SK-N-SH treated with all-trans-retinoic acid at 6 μM for 48 hours (cell line): Measurements from ENCODE around the gene TPK1.
"Not testable (repeated sequence)": the region's sequence is repeated elsewhere in the genome, so short reads cannot be mapped to it uniquely, and the experiment has no call there.

Experiments
- ATAC-seq: fragments of 200-7000 bp; cut with Tn5 transposase; 3 replicates; pipeline ENCODE4 v1.9.1; 2020; ENCODE audit warnings: mild to moderate bottlenecking, moderate library complexity
- ARNTL ChIP-seq: fragments of 450-650 bp; formaldehyde crosslinking; IDR thresholded peaks from 2 replicates; pipeline ENCODE4 v1.5.0; 2020; ENCODE audit warnings: low read depth, mild to moderate bottlenecking, moderate library complexity, borderline replicate concordance
- BACH2 ChIP-seq: fragments of 250-450 bp; sonication (Bioruptor Pico); IDR thresholded peaks from 2 replicates; pipeline ENCODE4 v1.9.0; 2021; ENCODE audit warnings: mild to moderate bottlenecking, borderline replicate concordance
- CSDC2 ChIP-seq: fragments of 250-450 bp; sonication (Bioruptor Pico); IDR thresholded peaks from 2 replicates; pipeline ENCODE4 v1.5.0; 2020; ENCODE audit warnings: mild to moderate bottlenecking, moderate library complexity
- CSRNP3 ChIP-seq: fragments of 250-450 bp; sonication (Bioruptor Pico); IDR thresholded peaks from 2 replicates; pipeline ENCODE4 v1.5.1; 2021; ENCODE audit warnings: mild to moderate bottlenecking, moderate library complexity
- ESRRG ChIP-seq: fragments of 250-450 bp; sonication (Bioruptor Pico); IDR thresholded peaks from 2 replicates; pipeline ENCODE4 v1.6.1; 2021; ENCODE audit warnings: mild to moderate bottlenecking
- GLIS3 ChIP-seq: fragments of 250-450 bp; sonication (Bioruptor Pico); IDR thresholded peaks from 2 replicates; pipeline ENCODE4 v1.5.0; 2020; ENCODE audit warnings: mild to moderate bottlenecking, moderate library complexity
- ISL1 ChIP-seq: fragments of 250-450 bp; sonication (Bioruptor Pico); IDR thresholded peaks from 2 replicates; pipeline ENCODE4 v2.1.2; 2022; ENCODE audit warnings: mild to moderate bottlenecking, moderate library complexity
- OSR1 ChIP-seq: fragments of 250-450 bp; sonication (Bioruptor Pico); IDR thresholded peaks from 2 replicates; pipeline ENCODE4 v1.8.0; 2022; ENCODE audit warnings: moderate library complexity, mild to moderate bottlenecking, inconsistent platforms
- PATZ1 ChIP-seq: fragments of 250-450 bp; sonication (Bioruptor Pico); IDR thresholded peaks from 2 replicates; pipeline ENCODE4 v1.8.0; 2020; ENCODE audit warnings: mild to moderate bottlenecking, moderate library complexity, borderline replicate concordance
- PPARA ChIP-seq: fragments of 250-450 bp; sonication (Bioruptor Pico); IDR thresholded peaks from 2 replicates; pipeline ENCODE4 v1.5.0; 2020; ENCODE audit warnings: mild to moderate bottlenecking, borderline replicate concordance
- RARB ChIP-seq: fragments of 250-450 bp; sonication (Bioruptor Pico); IDR thresholded peaks from 2 replicates; pipeline ENCODE4 v1.8.0; 2021; ENCODE audit warnings: mild to moderate bottlenecking, moderate library complexity
- TCF4 ChIP-seq: fragments of 250-450 bp; sonication (Bioruptor Pico); IDR thresholded peaks from 2 replicates; pipeline ENCODE4 v1.8.0; 2021; ENCODE audit warnings: mild to moderate bottlenecking, moderate library complexity, borderline replicate concordance
- TOX ChIP-seq: fragments of 250-450 bp; sonication (Bioruptor Pico); IDR thresholded peaks from 2 replicates; pipeline ENCODE4 v1.8.0; 2021; ENCODE audit warnings: mild to moderate bottlenecking, moderate library complexity, borderline replicate concordance
- ZC3H10 ChIP-seq: fragments of 250-450 bp; sonication (Bioruptor Pico); IDR thresholded peaks from 2 replicates; pipeline ENCODE4 v1.5.1; 2021; ENCODE audit warnings: mild to moderate bottlenecking, moderate library complexity
- ZFP3 ChIP-seq: fragments of 250-450 bp; sonication (Bioruptor Pico); IDR thresholded peaks from 2 replicates; pipeline ENCODE4 v1.5.0; 2020; ENCODE audit warnings: mild to moderate bottlenecking, moderate library complexity
- ZFP30 ChIP-seq: fragments of 450-650 bp; formaldehyde crosslinking; IDR thresholded peaks from 2 replicates; pipeline ENCODE4 v1.5.0; 2022; ENCODE audit warnings: mild to moderate bottlenecking, moderate library complexity
- ZNF70 ChIP-seq: fragments of 450-650 bp; formaldehyde crosslinking; IDR thresholded peaks from 2 replicates; pipeline ENCODE4 v1.5.0; 2020; ENCODE audit warnings: mild to moderate bottlenecking, moderate library complexity
- ZNF8 ChIP-seq: fragments of 450-650 bp; formaldehyde crosslinking; IDR thresholded peaks from 2 replicates; pipeline ENCODE4 v1.5.0; 2020; ENCODE audit warnings: mild to moderate bottlenecking, moderate library complexity
- TF ChIP-seq, protein P1 (sequence below): fragments of 250-450 bp; sonication (Bioruptor Pico); IDR thresholded peaks from 2 replicates; pipeline ENCODE4 v1.8.0; 2021; ENCODE audit warnings: low read depth, mild to moderate bottlenecking, moderate library complexity, borderline replicate concordance
- TF ChIP-seq, protein P2 (sequence below): fragments of 250-450 bp; sonication (Bioruptor Pico); IDR thresholded peaks from 2 replicates; pipeline ENCODE4 v1.5.1; 2020; ENCODE audit warnings: low read depth, mild to moderate bottlenecking, moderate library complexity
- TF ChIP-seq, protein P3 (sequence below): fragments of 250-450 bp; sonication (Bioruptor Pico); IDR thresholded peaks from 2 replicates; pipeline ENCODE4 v1.5.0; 2020; ENCODE audit warnings: mild to moderate bottlenecking, moderate library complexity

TPK1 gene

DNA sequence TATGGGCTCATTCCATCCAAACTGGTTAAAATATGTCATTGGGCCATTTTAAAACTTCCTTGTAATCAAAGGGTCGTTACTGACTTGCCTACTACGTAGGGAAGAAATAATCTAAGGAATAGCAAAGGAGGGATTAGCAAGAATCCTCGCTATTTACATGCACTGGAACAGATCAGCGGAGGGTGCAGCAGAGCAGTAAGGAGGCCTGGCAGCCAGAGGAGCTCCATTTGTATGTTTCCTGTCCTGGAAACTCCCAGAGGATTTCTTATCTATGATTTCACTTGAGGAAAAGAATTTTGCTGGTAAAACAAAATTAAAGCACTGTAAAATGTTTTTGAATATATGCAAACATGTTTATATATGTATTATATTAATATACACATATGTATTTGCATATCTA is 107.3 kb downstream of the TPK1 start:
- ATAC-seq, result no peak
- no peak for TF ChIP-seq TOX (CRISPR knock-in tag)
- TF ChIP-seq OSR1 (CRISPR knock-in tag), result no peak
- TF ChIP-seq, protein P1, sequence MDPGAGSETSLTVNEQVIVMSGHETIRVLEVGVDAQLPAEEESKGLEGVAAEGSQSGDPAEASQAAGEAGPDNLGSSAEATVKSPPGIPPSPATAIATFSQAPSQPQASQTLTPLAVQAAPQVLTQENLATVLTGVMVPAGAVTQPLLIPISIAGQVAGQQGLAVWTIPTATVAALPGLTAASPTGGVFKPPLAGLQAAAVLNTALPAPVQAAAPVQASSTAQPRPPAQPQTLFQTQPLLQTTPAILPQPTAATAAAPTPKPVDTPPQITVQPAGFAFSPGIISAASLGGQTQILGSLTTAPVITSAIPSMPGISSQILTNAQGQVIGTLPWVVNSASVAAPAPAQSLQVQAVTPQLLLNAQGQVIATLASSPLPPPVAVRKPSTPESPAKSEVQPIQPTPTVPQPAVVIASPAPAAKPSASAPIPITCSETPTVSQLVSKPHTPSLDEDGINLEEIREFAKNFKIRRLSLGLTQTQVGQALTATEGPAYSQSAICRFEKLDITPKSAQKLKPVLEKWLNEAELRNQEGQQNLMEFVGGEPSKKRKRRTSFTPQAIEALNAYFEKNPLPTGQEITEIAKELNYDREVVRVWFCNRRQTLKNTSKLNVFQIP (CRISPR knock-in tag), result no peak
- no peak for TF ChIP-seq PPARA (CRISPR knock-in tag)
- no peak for TF ChIP-seq ZFP30 (CRISPR knock-in tag)
- TF ChIP-seq ZC3H10, result no peak
- TF ChIP-seq CSDC2, result no peak
- no peak for TF ChIP-seq ZNF70 (CRISPR knock-in tag)
- TF ChIP-seq ESRRG, result no peak
- no peak for TF ChIP-seq ISL1 (CRISPR knock-in tag)
- no peak for TF ChIP-seq ARNTL (CRISPR knock-in tag)
- TF ChIP-seq, protein P2, sequence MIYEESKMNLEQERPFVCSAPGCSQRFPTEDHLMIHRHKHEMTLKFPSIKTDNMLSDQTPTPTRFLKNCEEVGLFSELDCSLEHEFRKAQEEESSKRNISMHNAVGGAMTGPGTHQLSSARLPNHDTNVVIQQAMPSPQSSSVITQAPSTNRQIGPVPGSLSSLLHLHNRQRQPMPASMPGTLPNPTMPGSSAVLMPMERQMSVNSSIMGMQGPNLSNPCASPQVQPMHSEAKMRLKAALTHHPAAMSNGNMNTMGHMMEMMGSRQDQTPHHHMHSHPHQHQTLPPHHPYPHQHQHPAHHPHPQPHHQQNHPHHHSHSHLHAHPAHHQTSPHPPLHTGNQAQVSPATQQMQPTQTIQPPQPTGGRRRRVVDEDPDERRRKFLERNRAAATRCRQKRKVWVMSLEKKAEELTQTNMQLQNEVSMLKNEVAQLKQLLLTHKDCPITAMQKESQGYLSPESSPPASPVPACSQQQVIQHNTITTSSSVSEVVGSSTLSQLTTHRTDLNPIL (CRISPR knock-in tag), result no peak
- no peak for TF ChIP-seq RARB
- TF ChIP-seq ZFP3 (CRISPR knock-in tag), result no peak
- TF ChIP-seq CSRNP3 (CRISPR knock-in tag), result no peak
- TF ChIP-seq PATZ1 (CRISPR knock-in tag), result no peak

DNA sequence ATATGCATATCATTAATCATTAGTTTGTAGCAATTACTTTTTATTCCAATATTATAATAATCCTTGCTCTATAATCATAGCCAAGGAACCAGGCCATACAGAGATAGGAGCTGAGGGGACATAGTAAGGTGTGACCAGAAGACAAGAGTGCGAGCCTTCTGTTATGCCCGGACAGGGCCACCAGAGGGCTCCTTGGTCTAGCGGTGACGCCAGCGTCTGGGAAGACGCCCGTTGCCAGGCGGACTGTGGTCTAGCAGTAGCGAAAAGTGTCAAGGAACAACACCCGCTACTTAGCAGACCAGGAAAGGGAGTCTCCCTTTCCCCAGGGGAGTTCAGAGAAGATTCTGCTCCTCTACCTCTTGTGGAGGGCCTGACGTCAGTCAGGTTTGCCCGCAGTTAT is 109.0 kb downstream of the TPK1 start:
- ATAC-seq, result not testable (repeated sequence)

GRCh38 chr7:144725070-144725469 is 110.8 kb downstream of the TPK1 start:
- TF ChIP-seq BACH2, result no peak
- no peak for TF ChIP-seq CSDC2
- no peak for TF ChIP-seq CSRNP3 (CRISPR knock-in tag)
- TF ChIP-seq ZFP30 (CRISPR knock-in tag), result no peak
- ATAC-seq, result no peak

GRCh38 chr7:144723301-144723700 is 112.6 kb downstream of the TPK1 start:
- no peak for ATAC-seq
- TF ChIP-seq RARB (no peak), TCF4 (CRISPR knock-in tag) (no peak), PATZ1 (CRISPR knock-in tag) (no peak), PPARA (CRISPR knock-in tag) (no peak), GLIS3 (CRISPR knock-in tag) (no peak), CSRNP3 (CRISPR knock-in tag) (no peak), ARNTL (CRISPR knock-in tag) (no peak), ZNF8 (CRISPR knock-in tag) (no peak), ZFP30 (CRISPR knock-in tag) (no peak), ZFP3 (CRISPR knock-in tag) (no peak), ZNF70 (CRISPR knock-in tag) (no peak)
- TF ChIP-seq, protein P3, sequence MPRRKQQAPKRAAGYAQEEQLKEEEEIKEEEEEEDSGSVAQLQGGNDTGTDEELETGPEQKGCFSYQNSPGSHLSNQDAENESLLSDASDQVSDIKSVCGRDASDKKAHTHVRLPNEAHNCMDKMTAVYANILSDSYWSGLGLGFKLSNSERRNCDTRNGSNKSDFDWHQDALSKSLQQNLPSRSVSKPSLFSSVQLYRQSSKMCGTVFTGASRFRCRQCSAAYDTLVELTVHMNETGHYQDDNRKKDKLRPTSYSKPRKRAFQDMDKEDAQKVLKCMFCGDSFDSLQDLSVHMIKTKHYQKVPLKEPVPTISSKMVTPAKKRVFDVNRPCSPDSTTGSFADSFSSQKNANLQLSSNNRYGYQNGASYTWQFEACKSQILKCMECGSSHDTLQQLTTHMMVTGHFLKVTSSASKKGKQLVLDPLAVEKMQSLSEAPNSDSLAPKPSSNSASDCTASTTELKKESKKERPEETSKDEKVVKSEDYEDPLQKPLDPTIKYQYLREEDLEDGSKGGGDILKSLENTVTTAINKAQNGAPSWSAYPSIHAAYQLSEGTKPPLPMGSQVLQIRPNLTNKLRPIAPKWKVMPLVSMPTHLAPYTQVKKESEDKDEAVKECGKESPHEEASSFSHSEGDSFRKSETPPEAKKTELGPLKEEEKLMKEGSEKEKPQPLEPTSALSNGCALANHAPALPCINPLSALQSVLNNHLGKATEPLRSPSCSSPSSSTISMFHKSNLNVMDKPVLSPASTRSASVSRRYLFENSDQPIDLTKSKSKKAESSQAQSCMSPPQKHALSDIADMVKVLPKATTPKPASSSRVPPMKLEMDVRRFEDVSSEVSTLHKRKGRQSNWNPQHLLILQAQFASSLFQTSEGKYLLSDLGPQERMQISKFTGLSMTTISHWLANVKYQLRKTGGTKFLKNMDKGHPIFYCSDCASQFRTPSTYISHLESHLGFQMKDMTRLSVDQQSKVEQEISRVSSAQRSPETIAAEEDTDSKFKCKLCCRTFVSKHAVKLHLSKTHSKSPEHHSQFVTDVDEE (CRISPR knock-in tag), result no peak
